Heart right ventricle (tissue), 16 donors: ENCODE measurements around the gene RRP8. TPM values are rescaled to one million over a fixed set of nuclear protein-coding genes. Genes with fewer than 3 reads are reported as not detected.

ENCODE experiments used
- ATAC-seq, 8 donors: fragments of 200-7000 bp; cut with Tn5 transposase; one replicate each; pipeline ENCODE4 v1.9.1; 2020; ENCODE audit warnings: mild to moderate bottlenecking in 8 of 8, moderate library complexity in 8 of 8, moderate number of reproducible peaks in 1 of 8
- DNase-seq, 2 donors: peaks; one replicate each; pipeline ENCODE4 v3.0.0-alpha.2; 2020
- H3K27ac ChIP-seq, 10 donors: fragments of 200-600 bp; sonication (generic) in 2 of 10; one replicate each; pipeline versions ENCODE4 v1.5.0 to v1.8.0; 2020 to 2022; ENCODE audit warnings: mild to moderate bottlenecking in 3 of 10
- H3K27me3 ChIP-seq, 7 donors: fragments of 200-600 bp; one replicate each; pipeline ENCODE4 v1.8.0; 2021 to 2022; ENCODE audit warnings: mild to moderate bottlenecking in 2 of 7
- H3K36me3 ChIP-seq, 9 donors: fragments of 200-600 bp; sonication (generic) in 1 of 9; one replicate each; pipeline versions ENCODE4 v1.5.0 to v1.8.0; 2020 to 2022; ENCODE audit warnings: mild to moderate bottlenecking in 2 of 9
- H3K4me1 ChIP-seq, 9 donors: fragments of 200-600 bp; sonication (generic) in 1 of 9; one replicate each; pipeline versions ENCODE4 v1.5.0 to v1.8.0; 2020 to 2022; ENCODE audit warnings: mild to moderate bottlenecking in 4 of 9
- H3K4me3 ChIP-seq, 10 donors: fragments of 200-600 bp; sonication (generic) in 2 of 10; one replicate each; pipeline versions ENCODE4 v1.5.0 to v1.8.0; 2020 to 2022; ENCODE audit warnings: mild to moderate bottlenecking in 7 of 10, moderate library complexity in 2 of 10
- H3K9me3 ChIP-seq, 11 donors: fragments of 200-600 bp in 10 of 11; sonication (generic) in 2 of 11; one replicate each; pipeline versions ENCODE4 v1.5.0 to v1.8.0; 2013 to 2022; ENCODE audit warnings: mild to moderate bottlenecking in 2 of 11, control low read depth in 1 of 11, moderate library complexity in 1 of 11
- WGBS, 2 donors: extraction: QIAGEN DNeasy Blood & Tissue Kit; methylation state at CpG; one replicate each; pipeline ENCODE4 v1.1.7; 2013; ENCODE audit warnings: inconsistent platforms in 1 of 2; 5-methylcytosine and 5-hydroxymethylcytosine counted together
- intact Hi-C, 10 donors: fragments of 100-400 bp; cut with DNase I; formaldehyde crosslinking; loops; one replicate each; pipeline versions ENCODE4 v1.11.1 to v1.14.2; 2022
- polyA plus RNA-seq, 2 donors: library from polyadenylated mRNA; stranded (reverse); fragments of 200-250 nt; gene quantifications; one replicate each; pipeline ENCODE4 v1.2.3, GENCODE V29; 2013
- total RNA-seq, 10 donors: library from RNA; stranded (reverse); fragmentation: NEBNext Ultra II Directional in 3 of 10; extraction: Animal tissue kit (Norgen Biotek cat#: 25700) in 3 of 10; gene quantifications; one replicate each; pipeline versions ENCODE4 v1.2.1 to v1.2.4, GENCODE V29; 2021 to 2023
- TF ChIP-seq, protein P1 (sequence below), 9 donors: fragments of 200-600 bp; sonication (generic) in 2 of 9; IDR thresholded peaks; one replicate each; pipeline versions ENCODE4 v1.5.0 to v1.8.0; 2021 to 2022; ENCODE audit warnings: antibody characterized with exemption in 9 of 9, mild to moderate bottlenecking in 5 of 9, moderate library complexity in 1 of 9
- donor health status: Arrhythmogenic right ventricular cardiomyopathy.
- donor health status: ischemic (EF 13 %, LVEDD 7.1; RV severe dilation, severe dysfunction).
- donor health status: healthy with polysubstance abuse.
- donor health status: DM: no; HTN: yes; CAD: no.
- donor health status: DM: no; HTN: no; CAD: no.
- donor health status: ischemic (EF 25% LVEDD 6.9; RV normal size, moderate dysfunction).
- donor health status: ischemic (EF 25% LVEDD 5.7; RV mildly dilated, moderate dysfunction).
- donor health status: healthy.
- donor health status: DM: yes; HTN: yes; CAD: no.
- donor health status: Ischemic cardiomyopathy.
- donor health status: ischemic (EF 35%, LVEDD 5.7; RV mildly dilated, moderate dysfunction).
- donor health status: nonischemic (EF 11% LVEDD 7.7; RV severe dilation, severe dysfunction).
- donor health status: DM: yes; HTN: yes; CAD: no.
- donor health status: PGD.
- donor health status: ischemic (EF 29% LVEDD 5.4; RV normal size, mild dysfunction).
- donor health status: nonischemic (EF 23%, LVEDD 6.1; RV moderate dilation, normal function).

Gene RRP8
- total and polyA plus RNA-seq, 12 donors: 12.1 to 23.3 (median 20.5) TPM

GRCh38 chr11:6650104-6650503 is 46.7 kb upstream of the RRP8 start:
- no peak for DNase-seq

DNA sequence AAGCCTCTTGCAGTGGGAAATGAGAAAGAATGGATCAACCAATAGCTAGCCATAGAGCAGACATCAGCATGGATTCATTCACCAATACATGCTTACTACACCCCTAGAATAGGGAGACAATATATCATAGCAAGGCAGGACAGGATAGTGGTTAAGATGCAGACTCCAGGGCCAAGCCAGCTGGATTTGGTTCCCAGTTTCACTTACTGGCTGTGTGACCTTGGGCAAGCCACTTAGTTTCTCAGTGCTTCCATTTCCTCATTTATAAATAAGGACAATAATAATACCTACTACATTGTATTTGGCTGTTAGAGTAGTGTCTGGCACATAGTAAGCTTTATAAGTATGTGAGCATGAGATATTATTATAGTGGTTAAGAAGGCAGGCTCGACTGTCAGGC is 45.1 kb upstream of the RRP8 start:
- no peak for ATAC-seq
- H3K9me3 ChIP-seq: no peaks in the 10 kb centered on the region
- H3K27me3 ChIP-seq: peaks cover 0 to 4% (median 0%) of the 10 kb centered on the region in 7 donors
- peaks cover 0 to 12% (median 0%) of the 10 kb centered on the region in 9 donors for H3K36me3 ChIP-seq
- peaks cover 7 to 90% (median 50%) of the 10 kb centered on the region in 9 donors for H3K4me1 ChIP-seq
- H3K4me3 ChIP-seq: no peak overlapping the region
- WGBS, 2 donors: 39 to 50% methylated on average over 1 of the region's 1 CpG
- TF ChIP-seq, protein P1, sequence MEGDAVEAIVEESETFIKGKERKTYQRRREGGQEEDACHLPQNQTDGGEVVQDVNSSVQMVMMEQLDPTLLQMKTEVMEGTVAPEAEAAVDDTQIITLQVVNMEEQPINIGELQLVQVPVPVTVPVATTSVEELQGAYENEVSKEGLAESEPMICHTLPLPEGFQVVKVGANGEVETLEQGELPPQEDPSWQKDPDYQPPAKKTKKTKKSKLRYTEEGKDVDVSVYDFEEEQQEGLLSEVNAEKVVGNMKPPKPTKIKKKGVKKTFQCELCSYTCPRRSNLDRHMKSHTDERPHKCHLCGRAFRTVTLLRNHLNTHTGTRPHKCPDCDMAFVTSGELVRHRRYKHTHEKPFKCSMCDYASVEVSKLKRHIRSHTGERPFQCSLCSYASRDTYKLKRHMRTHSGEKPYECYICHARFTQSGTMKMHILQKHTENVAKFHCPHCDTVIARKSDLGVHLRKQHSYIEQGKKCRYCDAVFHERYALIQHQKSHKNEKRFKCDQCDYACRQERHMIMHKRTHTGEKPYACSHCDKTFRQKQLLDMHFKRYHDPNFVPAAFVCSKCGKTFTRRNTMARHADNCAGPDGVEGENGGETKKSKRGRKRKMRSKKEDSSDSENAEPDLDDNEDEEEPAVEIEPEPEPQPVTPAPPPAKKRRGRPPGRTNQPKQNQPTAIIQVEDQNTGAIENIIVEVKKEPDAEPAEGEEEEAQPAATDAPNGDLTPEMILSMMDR (IDR thresholded peaks at IDR 0.05): no peak
- intact Hi-C loops: no loop called here
- H3K27ac ChIP-seq: peak overlapping the region in 7 of 10 donors; percentile 25 to 94 (median 84)
- DNase-seq: no peak

More at GRCh38 chr11:6650104-6650503, 46.7 kb upstream of the RRP8 start:
- no peak for ATAC-seq
- peaks cover 0 to 4% (median 0%) of the 10 kb centered on the region in 9 donors for H3K36me3 ChIP-seq
- H3K27me3 ChIP-seq: peaks cover 0 to 10% (median 0%) of the 10 kb centered on the region in 7 donors
- H3K27ac ChIP-seq: peak overlapping the region in 1 of 10 donors; percentile 94
- H3K9me3 ChIP-seq: no peaks in the 10 kb centered on the region
- H3K4me3 ChIP-seq: no peak overlapping the region
- peaks cover 10 to 89% (median 59%) of the 10 kb centered on the region in 9 donors for H3K4me1 ChIP-seq
- intact Hi-C loops: loop anchor here in 1 of 10 donors (5.0 kb wide), 1 partner anchor 38 kb away; the partner anchor contains the start of gene TAF10
- TF ChIP-seq, protein P1 (IDR thresholded peaks at IDR 0.05): no peak

- Histone ChIP-seq H3K4me1 (peaks cover 7 to 85% (median 44%) of the 10 kb centered on the region in 9 donors), H3K4me3 (no peak overlapping the region), H3K36me3 (peaks cover 0 to 12% (median 0%) of the 10 kb centered on the region in 9 donors), H3K27me3 (peaks cover 0 to 4% (median 0%) of the 10 kb centered on the region in 7 donors), H3K27ac (peak overlapping the region in 9 of 10 donors; percentile 64 to 94 (median 88)), H3K9me3 (no peaks in the 10 kb centered on the region)
- intact Hi-C loops: no loop called here
- TF ChIP-seq, protein P1 (IDR thresholded peaks at IDR 0.05): no peak
- no peak for ATAC-seq
- no peak for DNase-seq
- 90 to 98% methylated on average over 2 of the region's 2 CpGs for WGBS, 2 donors
Measured at GRCh38 chr11:6647836-6648235, 44.4 kb upstream of the RRP8 start.

GRCh38 chr11:6646918-6647679 is 43.7 kb upstream of the RRP8 start:
- Histone ChIP-seq H3K27ac (peak overlapping the region; percentile 37 to 94 (median 86)), H3K4me1 (peaks cover 7 to 84% (median 43%) of the 10 kb centered on the region in 9 donors), H3K27me3 (peaks cover 0 to 4% (median 0%) of the 10 kb centered on the region in 7 donors), H3K4me3 (peak overlapping the region in 5 of 10 donors; percentile 5 to 26 (median 18)), H3K36me3 (peaks cover 0 to 12% (median 0%) of the 10 kb centered on the region in 9 donors), H3K9me3 (no peaks in the 10 kb centered on the region)
- TF ChIP-seq, protein P1 (IDR thresholded peaks at IDR 0.05): no peak
- peak; percentile 51 to 63 for DNase-seq
- intact Hi-C loops: no loop called here
- WGBS, 2 donors: 48 to 52% methylated on average over 9 of the region's 9 CpGs
- peak; percentile 20 to 65 (median 43) for ATAC-seq
